Mammary epithelial cell (primary cell): ENCODE results near the gene MMS22L.

ENCODE experiments used
- CTCF ChIP-seq, 2 donors: IDR thresholded peaks in 1 of 2; conservative IDR thresholded peaks in 1 of 2; 2 replicates each; pipeline ENCODE4 v1.5.1; 2011 to 2012; ENCODE audit warnings: inconsistent platforms in 2 of 2, low read length in 2 of 2, mild to moderate bottlenecking in 2 of 2, control low read depth in 1 of 2, low read depth in 1 of 2; ENCODE audit not compliant: insufficient read depth in 1 of 2; ENCODE audit errors: extremely low read depth in 1 of 2
- EZH2 ChIP-seq: IDR thresholded peaks from 2 replicates; pipeline ENCODE4 v1.6.1; 2012; ENCODE audit warnings: low read length, inconsistent platforms, borderline replicate concordance

GRCh38 chr6:97129106-97129505 is 153.9 kb downstream of the MMS22L start:
- no peak for TF ChIP-seq CTCF (conservative IDR thresholded peaks at IDR 0.05 in 1 of 2, IDR thresholded peaks at IDR 0.05 in 1 of 2; ENCODE audit: extremely low read depth in 1 of 2, insufficient read depth in 1 of 2, low read depth in 1 of 2, low read length in 2 of 2)
- TF ChIP-seq EZH2: no peak
